ENCODE results near the gene DIS3L2.
"Not testable (repeated sequence)": the region's sequence is repeated elsewhere in the genome, so short reads cannot be mapped to it uniquely, and the experiment has no call there.

DIS3L2 gene

GRCh38 chr2:232307854-232308253 lies 346.3 kb downstream of the DIS3L2 start:
- DNase-seq = no peak

DNA sequence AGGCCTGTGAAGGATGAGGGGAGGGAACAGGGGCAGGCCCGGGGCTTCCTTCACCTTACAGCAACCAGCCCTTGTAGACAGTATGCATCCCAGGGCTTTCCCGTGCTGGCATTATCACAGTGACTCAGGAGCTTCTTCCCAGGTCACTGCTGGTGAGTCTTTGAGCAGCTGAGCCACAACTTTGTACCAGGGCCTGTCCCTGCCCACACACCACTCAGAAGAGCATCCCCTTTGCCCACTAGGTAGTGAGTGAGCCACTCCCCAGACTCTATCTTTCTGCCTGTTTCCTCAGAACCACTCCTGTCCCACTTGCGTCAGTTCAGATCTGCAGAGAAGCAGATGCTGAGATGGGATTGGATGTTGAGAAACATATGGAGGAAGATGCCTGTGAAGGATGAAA lies 347.5 kb downstream of the DIS3L2 start:
- no peak for DNase-seq

- no peak for DNase-seq
Observed at GRCh38 chr2:232309592-232309991, 348.1 kb downstream of the DIS3L2 start.

- DNase-seq = no peak
Observed at GRCh38 chr2:232310121-232310520, 348.6 kb downstream of the DIS3L2 start.

DNA sequence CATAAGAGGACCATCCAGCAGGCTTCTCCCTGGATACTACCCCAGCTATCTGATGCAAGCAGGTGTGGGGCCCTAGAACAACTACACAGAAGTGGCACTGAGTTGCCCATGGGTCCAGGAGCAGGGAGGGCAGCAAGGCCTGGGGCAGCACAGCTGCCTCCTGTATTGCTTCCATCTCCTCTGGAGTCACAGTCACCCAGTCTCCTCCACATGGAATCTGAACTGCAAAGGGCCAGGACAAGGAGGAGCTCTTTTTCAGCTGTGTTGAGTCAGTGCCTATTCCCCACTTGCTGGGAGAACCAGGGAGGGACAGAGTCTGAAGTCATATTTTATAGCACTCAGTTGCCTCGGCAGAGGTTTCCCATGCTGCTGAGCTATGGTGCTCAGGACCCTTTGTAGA lies 349.2 kb downstream of the DIS3L2 start:
- no peak for DNase-seq

- not testable (repeated sequence) for DNase-seq
Observed at GRCh38 chr2:232313645-232314044, 352.1 kb downstream of the DIS3L2 start.

GRCh38 chr2:232315049-232315922 lies 353.8 kb downstream of the DIS3L2 start:
- DNase-seq = no peak

GRCh38 chr2:232315923-232316299 lies 354.4 kb downstream of the DIS3L2 start:
- no peak for DNase-seq

GRCh38 chr2:232316461-232317330 lies 355.2 kb downstream of the DIS3L2 start:
- no peak for DNase-seq

GRCh38 chr2:232318169-232318855 lies 356.8 kb downstream of the DIS3L2 start:
- no peak for DNase-seq

GRCh38 chr2:232319067-232319802 lies 357.7 kb downstream of the DIS3L2 start:
- no peak for DNase-seq

DNA sequence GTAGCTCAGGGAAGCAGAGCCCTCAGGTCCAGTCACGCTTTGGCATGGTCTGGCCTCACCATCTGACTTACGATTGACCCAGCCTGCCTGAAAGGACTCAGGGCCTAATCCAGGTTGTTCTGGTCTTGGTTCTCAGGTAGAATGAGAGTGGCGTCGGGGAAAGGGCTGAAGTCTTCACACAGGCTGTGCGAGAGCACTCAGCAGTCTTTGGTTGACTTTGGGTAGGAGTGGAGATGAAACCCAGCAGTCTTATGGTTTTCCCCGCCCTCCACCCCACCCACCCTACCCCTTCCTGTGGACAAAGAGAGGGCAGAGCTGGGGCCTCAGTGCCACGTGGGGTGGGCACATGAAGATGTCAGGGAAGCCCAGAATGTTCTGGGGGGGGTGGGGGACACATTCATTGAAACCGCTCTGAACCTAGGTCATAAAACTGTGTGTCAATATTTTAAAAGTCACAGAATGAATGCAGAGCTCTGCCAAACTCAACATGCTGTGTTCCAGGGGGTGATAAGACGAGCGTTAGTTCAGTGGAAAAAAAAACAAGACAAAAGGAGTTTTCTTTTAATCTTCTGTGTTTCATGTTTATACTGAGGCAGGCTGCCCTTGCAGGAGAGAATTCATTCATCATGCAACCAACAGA lies 358.4 kb downstream of the DIS3L2 start:
- no peak for DNase-seq

- no peak for DNase-seq
Observed at GRCh38 chr2:232320443-232320803, 358.9 kb downstream of the DIS3L2 start.

DNA sequence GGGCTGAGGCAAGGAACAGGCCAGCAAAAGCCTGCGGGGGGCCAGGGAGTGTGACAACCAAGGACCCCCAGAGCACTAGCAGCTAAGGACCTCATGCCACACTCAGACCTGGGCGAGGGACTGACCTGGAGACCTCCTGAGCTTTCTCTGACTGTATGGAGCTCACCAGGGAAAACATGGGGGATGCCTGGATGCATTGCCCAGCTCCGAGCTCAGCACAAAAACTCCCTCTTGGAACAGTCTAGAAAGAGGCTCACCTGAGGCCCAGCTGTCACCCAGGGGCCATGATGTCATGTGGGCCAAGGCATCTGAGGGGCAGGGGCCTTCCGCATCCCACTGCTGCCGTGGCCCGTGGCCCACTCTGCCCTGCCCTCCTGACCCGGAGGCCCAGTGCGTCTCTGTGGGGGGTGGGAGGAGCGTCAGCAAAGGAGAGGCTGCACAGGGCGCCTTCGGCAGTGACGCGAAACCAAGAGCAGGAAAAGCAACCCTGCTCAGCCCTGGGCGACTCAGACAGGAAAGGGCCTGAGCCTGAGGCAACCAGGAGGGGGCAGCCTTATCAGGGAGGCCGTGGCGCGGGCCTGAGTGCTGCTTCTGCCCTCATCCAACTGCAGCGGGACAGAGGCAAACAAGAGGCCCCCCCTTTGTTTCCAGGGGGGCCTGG lies 359.8 kb downstream of the DIS3L2 start:
- DNase-seq = no peak

GRCh38 chr2:232321817-232322559 lies 360.5 kb downstream of the DIS3L2 start:
- no peak for DNase-seq

DNA sequence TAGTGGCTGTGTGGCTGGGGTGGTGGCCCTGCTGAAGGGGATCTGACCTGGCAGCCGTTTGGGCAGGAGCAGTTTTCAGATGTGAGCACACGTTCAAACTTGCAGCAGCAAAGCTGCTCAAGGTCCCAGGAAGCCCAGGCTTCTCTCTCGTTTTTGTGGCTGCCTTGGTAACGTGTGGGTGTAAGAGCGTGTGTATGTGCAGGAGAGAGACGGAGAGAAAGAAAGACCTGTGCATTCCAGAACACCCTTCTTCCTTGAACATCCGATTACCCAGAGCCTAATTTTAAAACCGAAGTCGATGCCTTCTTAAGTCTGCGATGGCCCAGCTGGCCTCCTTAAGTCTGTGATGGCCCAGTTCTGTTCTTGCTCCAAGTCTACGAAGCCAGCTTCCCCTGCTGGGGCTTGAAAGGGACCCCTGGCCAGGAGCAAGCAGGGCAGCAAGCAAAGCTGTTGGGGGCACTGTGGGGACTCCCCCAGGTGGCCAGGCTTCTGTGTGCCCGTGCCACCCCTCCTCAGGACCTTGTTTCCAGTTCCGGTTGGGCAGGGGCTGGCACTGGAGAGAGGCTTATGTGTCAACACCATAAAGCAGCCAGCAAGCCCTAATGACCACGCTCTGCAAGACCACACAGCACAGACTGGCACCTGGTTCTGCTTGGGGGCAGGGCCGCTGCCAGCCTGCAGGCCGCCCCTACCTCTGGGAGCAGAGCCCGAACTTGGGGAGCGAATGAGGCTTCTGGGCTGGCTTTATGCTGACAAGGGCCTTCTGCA lies 361.2 kb downstream of the DIS3L2 start:
- DNase-seq = no peak

DNA sequence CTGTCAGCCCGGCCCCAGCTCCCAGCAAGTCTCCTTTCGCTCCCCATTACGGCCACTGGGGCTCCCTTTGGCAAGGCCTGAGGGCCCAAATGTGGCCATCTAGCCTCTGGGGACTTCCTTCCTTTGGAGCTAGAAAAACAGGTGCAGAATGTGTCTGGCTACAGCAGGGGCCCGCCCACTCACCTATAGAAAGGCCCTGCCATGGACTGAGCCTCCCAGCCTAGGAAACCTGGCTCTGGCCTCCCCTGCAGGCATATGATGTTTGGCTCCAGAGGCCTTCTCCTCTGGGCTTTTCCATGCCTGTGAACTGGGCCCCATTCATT lies 361.8 kb downstream of the DIS3L2 start:
- peak; percentile 4 for DNase-seq

GRCh38 chr2:232323967-232324366 lies 362.5 kb downstream of the DIS3L2 start:
- peak; percentile 78 for DNase-seq

GRCh38 chr2:232324778-232325177 lies 363.3 kb downstream of the DIS3L2 start:
- no peak for DNase-seq
